ENCODE data around the gene SUGP2.

The SUGP2 gene

GRCh38 chr19:19033426-19034203, at the start of gene SUGP2, which contains the start of gene ARMC6:
SUGP2 (minus strand) TSS chr19:19033517; CDS start chr19:19031071, 2,446 bp downstream.
ARMC6 (plus strand) TSS chr19:19033603; CDS start chr19:19034210, 607 bp downstream.
- peak; percentile 71 to 81 for DNase-seq

- no peak for DNase-seq
These were observed 48.4 kb upstream of the SUGP2 start for GRCh38 chr19:19081642-19082151.

- DNase-seq = no peak
These were observed 46.3 kb upstream of the SUGP2 start for GRCh38 chr19:19079571-19079970.

GRCh38 chr19:19078801-19079200, 45.5 kb upstream of the SUGP2 start:
- no peak for DNase-seq

GRCh38 chr19:19077103-19077502, 43.8 kb upstream of the SUGP2 start:
- DNase-seq = no peak

GRCh38 chr19:19076476-19076875, 43.2 kb upstream of the SUGP2 start:
- no peak for DNase-seq

GRCh38 chr19:19075126-19075525, 41.8 kb upstream of the SUGP2 start:
- DNase-seq = no peak

GRCh38 chr19:19074196-19074882, 41.0 kb upstream of the SUGP2 start:
- DNase-seq = no peak

GRCh38 chr19:19071897-19072296, 38.6 kb upstream of the SUGP2 start:
- DNase-seq = no peak

- DNase-seq = peak in 1 of 2 donors; percentile 15
These were observed 35.6 kb upstream of the SUGP2 start for GRCh38 chr19:19068659-19069654.

- DNase-seq = peak in 1 of 2 donors; percentile 8
These were observed 34.2 kb upstream of the SUGP2 start for GRCh38 chr19:19067276-19068072.

GRCh38 chr19:19064811-19065745, 31.8 kb upstream of the SUGP2 start:
- DNase-seq = no peak

GRCh38 chr19:19064098-19064722, 30.9 kb upstream of the SUGP2 start:
- no peak for DNase-seq

GRCh38 chr19:19063183-19064097, 30.1 kb upstream of the SUGP2 start, which contains the start of gene SLC25A42:
SLC25A42 (plus strand) TSS chr19:19063994; CDS start chr19:19096125, 32,131 bp downstream.
- peak; percentile 100 for DNase-seq

GRCh38 chr19:19062454-19063182, 29.3 kb upstream of the SUGP2 start:
- peak in 1 of 2 donors; percentile 15 for DNase-seq

GRCh38 chr19:19061506-19061905, 28.2 kb upstream of the SUGP2 start:
- no peak for DNase-seq

- no peak for DNase-seq
These were observed 26.7 kb upstream of the SUGP2 start for GRCh38 chr19:19059837-19060611.
